ENCODE data around the gene RAD50.

Gene RAD50

DNA sequence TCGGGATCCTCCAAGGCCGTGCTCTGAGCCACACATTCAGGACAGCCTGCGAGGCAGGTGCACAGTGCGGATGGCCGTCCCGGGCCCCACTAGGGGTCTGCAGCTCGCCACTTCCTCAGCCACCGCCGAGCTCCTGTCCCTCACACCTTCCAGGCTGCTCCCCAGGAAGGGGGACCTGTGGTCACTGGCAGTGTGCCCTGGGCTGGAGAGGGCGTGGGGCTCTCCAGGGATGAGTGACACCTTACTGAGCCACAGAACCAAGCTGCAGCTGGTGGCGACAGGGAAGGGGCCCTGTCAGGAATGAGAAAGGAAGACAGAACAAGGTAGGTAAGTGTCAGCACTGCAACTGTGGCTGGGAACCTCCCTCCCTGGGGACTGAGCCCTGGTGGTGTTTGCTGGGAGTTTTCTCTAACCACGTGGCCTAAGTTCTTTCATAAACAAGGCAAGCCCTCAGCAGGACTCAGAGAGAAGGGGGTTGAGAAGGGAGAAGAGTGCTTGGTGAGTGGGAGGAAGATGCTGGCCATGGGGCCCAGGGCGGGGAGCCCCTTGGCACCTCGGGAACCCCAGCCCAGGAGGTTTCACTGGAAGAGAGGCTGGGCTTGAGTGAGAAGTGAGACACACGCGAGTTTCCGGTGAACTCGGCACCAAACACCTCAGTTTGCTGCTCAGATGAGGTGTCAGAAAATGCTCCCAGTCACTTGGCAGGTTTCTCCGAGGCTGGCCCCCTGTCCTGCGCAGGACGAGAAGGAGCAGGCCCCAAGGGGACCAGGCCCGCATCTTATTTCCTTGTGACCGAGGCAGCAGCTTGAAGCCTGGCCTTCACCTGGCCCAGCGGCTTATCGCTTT lies 106.4 kb downstream of the RAD50 start:
- no peak for FAIRE-seq

GRCh38 chr5:132663771-132664695 lies 107.3 kb downstream of the RAD50 start:
- FAIRE-seq = no peak

DNA sequence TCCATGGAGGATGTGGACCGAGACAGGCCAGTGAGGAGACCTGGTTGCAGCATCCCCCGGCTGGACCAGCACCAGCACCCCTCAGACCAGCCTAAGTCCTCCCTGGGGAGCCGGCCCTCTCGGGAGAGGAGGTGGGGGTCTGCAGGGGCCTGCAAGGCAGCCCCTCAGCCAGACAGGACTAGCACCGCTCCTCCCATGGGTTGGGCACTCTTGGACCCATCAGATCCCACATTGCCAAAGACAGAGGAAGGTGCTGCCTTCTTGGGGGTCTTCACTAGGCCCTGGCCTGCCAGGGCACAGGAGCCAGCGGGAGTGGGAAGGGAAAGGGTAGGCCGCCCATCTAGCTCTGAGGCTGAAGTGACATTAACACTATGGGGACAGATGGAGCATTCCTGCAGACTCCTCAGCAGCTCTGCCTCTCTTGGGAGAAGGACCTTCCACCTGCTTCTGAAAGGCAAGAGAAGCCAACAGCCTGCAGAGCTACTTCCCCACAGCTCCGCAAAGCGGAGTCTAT lies 108.0 kb downstream of the RAD50 start:
- FAIRE-seq = no peak

GRCh38 chr5:132665574-132666080 lies 108.8 kb downstream of the RAD50 start:
- no peak for FAIRE-seq

GRCh38 chr5:132666310-132667123 lies 109.7 kb downstream of the RAD50 start:
- FAIRE-seq = no peak

- FAIRE-seq = no peak
These were observed 110.5 kb downstream of the RAD50 start for GRCh38 chr5:132667309-132667708.

GRCh38 chr5:132667761-132668705 lies 111.3 kb downstream of the RAD50 start:
- FAIRE-seq = no peak

DNA sequence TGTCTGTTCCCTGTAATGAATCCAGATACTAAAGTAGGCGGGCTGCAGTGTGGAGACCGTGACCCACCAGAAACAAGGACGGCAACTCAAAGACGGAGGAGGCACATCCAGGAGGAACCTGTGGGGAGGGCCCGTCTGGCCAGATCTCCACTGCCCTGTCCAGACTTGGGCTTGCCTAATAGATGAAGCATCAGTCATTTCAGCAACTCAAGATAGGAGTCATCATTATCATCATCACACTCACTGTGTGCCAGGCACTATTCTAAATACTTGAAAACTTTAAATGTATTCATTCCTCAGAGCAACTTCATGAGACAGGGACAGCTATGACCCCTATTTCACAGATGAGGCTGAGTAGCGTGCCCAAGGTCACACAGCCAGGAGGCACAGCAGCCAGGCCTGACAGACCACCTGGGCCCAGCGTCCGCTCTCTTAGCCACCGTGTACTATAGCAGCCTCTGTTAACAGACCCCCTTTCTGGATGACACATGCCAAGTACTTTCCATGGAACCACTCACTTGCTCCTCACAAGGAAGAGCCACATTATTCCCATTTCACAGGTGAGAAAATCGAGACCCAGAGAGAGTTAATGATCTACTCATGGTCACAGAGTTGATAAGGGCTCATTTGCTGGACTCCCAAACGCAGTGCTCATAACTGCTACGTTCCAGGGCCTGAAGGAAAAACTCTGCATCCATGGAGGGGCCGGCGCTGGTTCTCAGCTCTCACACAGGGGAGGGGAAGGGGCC lies 112.1 kb downstream of the RAD50 start:
- no peak for FAIRE-seq

GRCh38 chr5:132669455-132669820 lies 112.7 kb downstream of the RAD50 start:
- no peak for FAIRE-seq

GRCh38 chr5:132669966-132670882 lies 113.4 kb downstream of the RAD50 start:
- no peak for FAIRE-seq

- no peak for FAIRE-seq
These were observed 114.2 kb downstream of the RAD50 start for GRCh38 chr5:132671000-132671399.

- FAIRE-seq = no peak
These were observed 116.7 kb downstream of the RAD50 start for GRCh38 chr5:132673488-132673887.

- FAIRE-seq = no peak
These were observed 117.3 kb downstream of the RAD50 start, which contains the start of gene IL4 for GRCh38 chr5:132673939-132674630. IL4 (plus strand) TSS chr5:132673989; CDS start chr5:132674051, 62 bp downstream.

DNA sequence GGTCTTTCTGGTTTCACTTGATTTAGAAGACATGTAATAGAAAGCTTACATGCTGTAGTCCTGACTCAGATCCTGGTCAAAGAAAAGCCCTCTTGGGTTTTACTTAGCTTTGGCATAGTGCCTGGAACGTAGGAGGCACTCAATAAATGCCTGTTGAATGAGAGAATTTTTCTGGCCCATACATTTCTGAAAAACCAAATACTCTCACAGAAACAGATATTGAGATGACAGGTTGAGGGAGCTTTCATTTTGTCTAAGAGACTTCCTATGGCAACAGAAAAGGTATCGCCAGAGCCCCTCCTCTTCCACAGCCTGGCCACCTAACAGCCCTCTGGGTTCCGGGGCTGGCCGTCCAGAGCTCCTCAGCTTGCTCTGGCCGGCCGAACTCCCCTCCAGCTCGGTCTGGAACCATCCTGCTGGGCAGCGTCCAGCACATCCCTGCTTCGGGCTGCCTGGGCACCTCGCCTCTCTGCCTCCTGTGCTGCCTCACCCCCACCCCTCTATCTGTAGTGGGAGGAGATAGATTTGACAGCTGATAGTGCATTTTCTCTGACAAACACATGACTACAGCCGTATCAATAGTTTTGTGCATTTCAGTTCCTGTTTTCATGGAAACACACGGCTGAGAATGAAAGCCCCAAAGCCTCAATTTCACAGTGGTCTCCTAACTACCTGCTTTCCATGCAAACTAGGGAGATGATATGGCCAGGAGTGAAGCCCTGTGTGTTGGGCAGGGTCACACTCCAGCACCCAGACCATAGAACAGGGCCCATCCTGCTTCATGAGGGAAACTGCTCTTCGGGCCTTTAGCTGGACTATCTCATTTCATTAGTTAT lies 118.1 kb downstream of the RAD50 start:
- FAIRE-seq = no peak

DNA sequence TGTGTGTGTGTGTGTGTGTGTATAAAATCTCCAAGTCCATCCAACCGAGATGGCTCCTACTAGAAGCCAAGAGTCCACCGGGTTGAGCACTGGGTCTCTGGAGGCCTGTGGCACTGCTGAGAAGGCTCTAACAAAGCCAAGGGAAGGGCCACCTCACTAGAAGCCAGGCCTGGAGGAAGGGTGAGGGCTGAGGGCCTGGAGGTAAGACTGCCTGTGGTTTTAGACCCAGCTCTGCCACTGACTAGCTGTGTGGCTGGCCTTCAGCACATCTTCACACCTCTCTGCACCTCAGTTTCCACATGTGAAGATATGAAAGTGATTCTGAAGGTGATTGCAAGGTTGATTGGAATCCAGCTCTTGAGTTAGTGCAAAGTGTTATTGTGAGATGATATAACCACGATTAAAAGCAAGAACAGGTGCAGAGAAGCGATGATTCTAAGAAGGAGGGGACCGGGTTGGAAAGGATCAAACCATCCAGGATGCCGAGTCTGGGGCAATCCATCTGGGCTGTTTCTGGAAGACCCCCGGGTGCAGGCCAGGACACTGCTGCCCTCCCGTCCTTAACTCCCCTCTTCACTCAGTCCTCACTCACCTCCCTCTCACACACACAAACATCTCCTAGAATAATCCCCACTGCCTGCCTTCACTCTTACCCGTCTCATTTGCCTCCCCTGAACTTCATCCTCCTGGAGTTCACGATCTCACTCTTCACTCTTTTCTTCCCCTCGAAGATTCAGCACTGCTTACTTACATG lies 119.3 kb downstream of the RAD50 start:
- no peak for FAIRE-seq

GRCh38 chr5:132677191-132677590 lies 120.4 kb downstream of the RAD50 start:
- no peak for FAIRE-seq

All from G401.6 (cell line).